ENCODE data around the gene TNNC1. TPM values are rescaled to one million over a fixed set of nuclear protein-coding genes. Genes with fewer than 3 reads are reported as not detected.

Gene TNNC1
- total and polyA plus RNA-seq, 8 donors, result 16.7 to 117 (median 33.9) TPM

DNA sequence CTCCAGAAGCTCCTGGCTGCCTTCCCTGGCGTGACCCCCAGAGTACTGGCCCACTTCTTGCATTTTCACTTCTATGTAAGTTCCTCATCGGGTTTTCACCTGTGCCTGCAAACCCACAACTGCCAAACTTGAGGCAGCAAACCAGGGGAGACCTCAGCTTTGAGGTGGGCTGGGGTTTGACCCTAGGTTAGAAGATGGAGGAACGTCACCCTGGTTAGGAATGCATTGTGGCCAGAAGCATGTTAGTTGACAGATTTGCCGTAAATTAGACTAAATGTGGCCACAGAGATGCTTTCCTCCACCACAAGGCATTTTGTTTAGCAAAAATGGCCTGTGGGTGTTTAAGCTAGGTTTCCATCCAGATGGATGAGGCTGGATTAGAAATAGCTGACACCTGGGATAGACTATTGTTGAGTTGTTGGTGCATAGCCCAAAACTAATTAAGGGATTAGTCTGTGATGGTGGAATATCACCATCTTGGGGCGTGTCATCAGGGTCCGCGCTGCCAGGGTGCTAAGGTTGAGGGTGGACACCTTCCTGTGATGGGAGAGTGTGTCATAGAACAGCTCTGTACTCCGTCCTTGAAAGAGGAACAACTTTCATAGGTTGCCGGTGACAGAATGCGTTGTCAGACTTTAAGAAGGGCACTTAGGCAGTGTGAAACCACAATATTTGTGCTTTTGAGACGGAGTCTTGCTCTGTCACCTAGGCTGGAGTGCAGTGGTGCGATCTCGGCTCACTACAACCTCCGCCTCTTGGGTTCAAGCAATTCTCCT lies 5.1 kb upstream of the TNNC1 start:
- Histone ChIP-seq H3K9me3 (no peaks in the 10 kb centered on the region), H3K27me3 (no peaks in the 10 kb centered on the region), H3K4me1 (peaks cover 6 to 53% of the 10 kb centered on the region in 2 donors), H3K4me3 (no peak overlapping the region), H3K36me3 (peaks cover 0 to 51% of the 10 kb centered on the region in 2 donors), H3K27ac (no peak overlapping the region)
- ATAC-seq (no peak), DNase-seq (no peak)
- TF ChIP-seq, protein P1, sequence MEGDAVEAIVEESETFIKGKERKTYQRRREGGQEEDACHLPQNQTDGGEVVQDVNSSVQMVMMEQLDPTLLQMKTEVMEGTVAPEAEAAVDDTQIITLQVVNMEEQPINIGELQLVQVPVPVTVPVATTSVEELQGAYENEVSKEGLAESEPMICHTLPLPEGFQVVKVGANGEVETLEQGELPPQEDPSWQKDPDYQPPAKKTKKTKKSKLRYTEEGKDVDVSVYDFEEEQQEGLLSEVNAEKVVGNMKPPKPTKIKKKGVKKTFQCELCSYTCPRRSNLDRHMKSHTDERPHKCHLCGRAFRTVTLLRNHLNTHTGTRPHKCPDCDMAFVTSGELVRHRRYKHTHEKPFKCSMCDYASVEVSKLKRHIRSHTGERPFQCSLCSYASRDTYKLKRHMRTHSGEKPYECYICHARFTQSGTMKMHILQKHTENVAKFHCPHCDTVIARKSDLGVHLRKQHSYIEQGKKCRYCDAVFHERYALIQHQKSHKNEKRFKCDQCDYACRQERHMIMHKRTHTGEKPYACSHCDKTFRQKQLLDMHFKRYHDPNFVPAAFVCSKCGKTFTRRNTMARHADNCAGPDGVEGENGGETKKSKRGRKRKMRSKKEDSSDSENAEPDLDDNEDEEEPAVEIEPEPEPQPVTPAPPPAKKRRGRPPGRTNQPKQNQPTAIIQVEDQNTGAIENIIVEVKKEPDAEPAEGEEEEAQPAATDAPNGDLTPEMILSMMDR (IDR thresholded peaks at IDR 0.05), result no peak
- intact Hi-C loops (cut with DNase I), result no loop called here

DNA sequence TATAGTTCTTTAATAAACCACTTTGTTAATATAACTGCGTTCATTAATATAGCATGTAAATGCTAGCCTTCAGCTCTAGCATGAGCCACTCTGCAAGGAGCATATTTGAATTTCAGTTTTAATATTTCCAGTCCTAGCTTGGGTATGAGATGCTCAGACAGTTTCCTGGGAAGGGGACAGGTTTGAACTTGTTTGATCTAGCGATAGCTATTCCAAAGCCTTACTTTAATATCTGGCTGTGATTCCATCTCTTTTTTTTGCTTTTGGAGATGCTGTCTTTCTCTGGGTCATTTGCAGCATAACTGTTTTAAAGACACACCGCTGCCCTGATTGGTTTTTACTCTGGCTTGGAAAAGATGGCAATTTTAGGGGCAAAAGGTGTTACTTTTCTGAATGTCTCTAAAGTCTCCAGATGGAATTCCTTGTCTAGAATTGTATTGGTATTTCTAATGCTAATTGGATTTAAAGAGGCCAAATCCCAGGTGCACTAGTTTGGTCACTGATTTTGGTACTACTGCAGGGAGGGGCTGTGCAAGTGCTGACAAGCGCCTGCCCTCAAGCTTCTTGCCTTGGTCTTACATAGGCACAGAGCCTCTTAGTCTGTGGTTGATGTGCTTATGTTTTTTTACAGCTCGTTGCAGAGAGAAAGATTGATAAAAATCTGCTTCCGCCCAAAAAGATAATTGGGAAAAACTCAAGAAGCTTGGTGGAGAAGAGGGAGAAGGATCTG lies 4.4 kb upstream of the TNNC1 start:
- Histone ChIP-seq H3K4me1 (peaks cover 6 to 49% of the 10 kb centered on the region in 2 donors), H3K4me3 (no peak overlapping the region), H3K9me3 (no peaks in the 10 kb centered on the region), H3K36me3 (peaks cover 0 to 51% of the 10 kb centered on the region in 2 donors), H3K27me3 (no peaks in the 10 kb centered on the region), H3K27ac (no peak overlapping the region)
- ATAC-seq, result no peak
- TF ChIP-seq, protein P1 (IDR thresholded peaks at IDR 0.05), result no peak
- intact Hi-C loops (cut with DNase I), result no loop called here
- no peak for DNase-seq

DNA sequence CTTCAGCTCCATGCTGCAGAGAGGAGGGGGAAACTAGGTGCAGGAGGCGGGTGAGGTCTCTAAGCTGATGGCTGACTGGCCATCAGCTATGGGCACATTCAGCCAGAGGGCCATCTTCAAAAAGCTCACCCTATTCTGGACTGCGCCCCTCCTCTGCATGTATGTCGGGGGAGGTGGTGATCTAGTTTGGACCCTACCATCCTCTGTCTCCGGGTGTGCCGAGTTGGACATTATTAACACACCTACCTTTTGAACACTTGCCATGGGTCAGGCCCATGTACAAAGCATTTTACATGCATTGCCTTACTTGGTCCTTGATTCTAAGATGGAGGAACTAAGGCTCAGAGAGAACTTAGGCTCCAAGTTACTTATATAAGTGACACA lies 3.0 kb upstream of the TNNC1 start:
- TF ChIP-seq, protein P1 (IDR thresholded peaks at IDR 0.05), result no peak
- H3K27me3 ChIP-seq, result no peaks in the 10 kb centered on the region
- H3K27ac ChIP-seq, result peak overlapping the region; percentile 89 to 90
- ATAC-seq, result no peak
- peaks cover 6 to 39% of the 10 kb centered on the region in 2 donors for H3K4me1 ChIP-seq
- H3K9me3 ChIP-seq, result no peaks in the 10 kb centered on the region
- H3K36me3 ChIP-seq, result peaks cover 0 to 40% of the 10 kb centered on the region in 2 donors
- H3K4me3 ChIP-seq, result peak overlapping the region; percentile 54 to 72
- DNase-seq, result no peak
- intact Hi-C loops (cut with DNase I), result no loop called here

GRCh38 chr3:52456169-52456799 lies 2.4 kb upstream of the TNNC1 start:
- DNase-seq, result peak in 2 of 4 donors; percentile 36 to 68
- intact Hi-C loops (cut with DNase I), result no loop called here
- peak overlapping the region; percentile 54 to 72 for H3K4me3 ChIP-seq
- TF ChIP-seq, protein P1 (IDR thresholded peaks at IDR 0.05), result no peak
- H3K27ac ChIP-seq, result peak overlapping the region; percentile 89 to 90
- peaks cover 0 to 35% of the 10 kb centered on the region in 2 donors for H3K36me3 ChIP-seq
- H3K4me1 ChIP-seq, result peaks cover 6 to 39% of the 10 kb centered on the region in 2 donors
- H3K9me3 ChIP-seq, result no peaks in the 10 kb centered on the region
- ATAC-seq, result peak; percentile 48
- no peaks in the 10 kb centered on the region for H3K27me3 ChIP-seq

All from left lung (tissue), 10 donors.